Mesodermal cell (in vitro differentiated cells): ENCODE data around the gene SLC16A5.

Source experiments
- H3K27ac ChIP-seq: 2 replicates; pipeline ENCODE4 v1.7.0; 2013; ENCODE audit warnings: mild to moderate bottlenecking, low read depth, low read length, moderate library complexity; ENCODE audit not compliant: severe bottlenecking
- H3K36me3 ChIP-seq: 2 replicates; pipeline ENCODE4 v1.7.1; 2013; ENCODE audit warnings: mild to moderate bottlenecking, low read length, moderate library complexity; ENCODE audit not compliant: control insufficient read depth, insufficient read depth
- H3K4me1 ChIP-seq: one replicate; pipeline ENCODE4 v1.7.1; 2013; ENCODE audit warnings: mild to moderate bottlenecking, low read length; ENCODE audit not compliant: insufficient read depth, control insufficient read depth, poor library complexity, severe bottlenecking
- H3K4me3 ChIP-seq: 2 replicates; pipeline ENCODE4 v1.7.0; 2013; ENCODE audit warnings: low read length, control low read depth, mild to moderate bottlenecking; ENCODE audit not compliant: insufficient read depth, poor library complexity, severe bottlenecking; ENCODE audit errors: extremely low read depth
- H3K9me3 ChIP-seq: 2 replicates; pipeline ENCODE4 v1.7.1; 2013; ENCODE audit warnings: mild to moderate bottlenecking, low read length, moderate library complexity; ENCODE audit not compliant: control insufficient read depth
- WGBS, 2 experiments: methylation state at CpG; one replicate each; pipeline ENCODE4 v1.1.5; 2013; ENCODE audit warnings: missing lambda C conversion rate in 2 of 2; ENCODE audit not compliant: insufficient coverage in 2 of 2; 5-methylcytosine and 5-hydroxymethylcytosine counted together

Gene SLC16A5

GRCh38 chr17:75077072-75077495, 10.7 kb upstream of the SLC16A5 start:
- Histone ChIP-seq H3K4me3 (no peak overlapping the region), H3K4me1 (peaks cover 21% of the 10 kb centered on the region), H3K27ac (no peak overlapping the region), H3K36me3 (no peaks in the 10 kb centered on the region), H3K9me3 (no peaks in the 10 kb centered on the region)
- 89 to 95% methylated on average over 15 to 26 of the region's 30 CpGs for WGBS, 2 experiments

DNA sequence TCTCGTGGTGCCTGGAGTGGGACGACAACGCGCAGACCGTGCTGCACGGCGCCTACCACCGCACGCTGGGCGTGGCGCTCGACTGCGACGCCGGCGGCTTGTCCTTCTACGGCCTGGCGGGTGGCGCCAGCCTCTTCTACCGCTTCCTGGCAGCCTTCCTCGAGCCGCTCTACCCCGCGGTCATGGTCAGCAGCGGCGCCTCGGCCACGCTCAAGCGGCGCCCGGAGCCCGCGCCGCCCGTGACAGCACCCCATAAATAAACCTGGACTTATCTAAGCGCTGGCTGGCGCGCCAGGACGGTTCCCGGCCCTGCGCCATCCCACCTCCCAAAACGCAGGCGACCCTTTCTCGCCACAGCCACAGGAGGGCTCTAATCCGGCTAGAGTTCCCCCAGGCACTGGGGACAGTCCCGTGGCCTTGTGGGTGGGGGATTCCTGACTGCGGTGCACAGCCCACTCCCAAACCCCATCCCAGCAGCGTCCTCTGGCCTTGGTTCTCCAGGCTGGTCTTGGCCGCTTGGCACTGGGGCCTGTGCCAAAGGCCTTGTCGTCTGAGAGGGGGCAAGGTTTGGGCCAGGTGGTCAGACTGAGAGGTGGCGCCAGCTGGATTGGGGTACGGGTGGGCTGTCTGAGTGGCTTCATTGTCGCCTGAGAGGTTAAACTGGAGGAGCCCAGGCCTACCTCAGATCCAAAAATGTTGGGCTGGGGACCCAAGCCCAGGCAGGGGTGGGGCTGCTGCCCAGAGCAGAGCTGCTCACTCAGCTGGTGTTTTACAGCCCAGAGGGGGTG, 10.1 kb upstream of the SLC16A5 start:
- Histone ChIP-seq H3K36me3 (no peaks in the 10 kb centered on the region), H3K9me3 (no peaks in the 10 kb centered on the region), H3K4me3 (no peak overlapping the region), H3K4me1 (peaks cover 21% of the 10 kb centered on the region), H3K27ac (peak overlapping the region; percentile 76)
- WGBS, 2 experiments = 95 to 97% methylated on average over 44 to 48 of the region's 53 CpGs

- no peaks in the 10 kb centered on the region for H3K36me3 ChIP-seq
Observed at GRCh38 chr17:75078284-75079022, 9.3 kb upstream of the SLC16A5 start.

GRCh38 chr17:75079023-75079373, 8.8 kb upstream of the SLC16A5 start:
- Histone ChIP-seq H3K36me3 (no peaks in the 10 kb centered on the region), H3K9me3 (no peaks in the 10 kb centered on the region), H3K4me3 (no peak overlapping the region), H3K4me1 (peaks cover 24% of the 10 kb centered on the region), H3K27ac (peak overlapping the region; percentile 76)
- WGBS, 2 experiments = 85 to 86% methylated on average over 7 of the region's 8 CpGs

More at GRCh38 chr17:75078284-75079022, 9.3 kb upstream of the SLC16A5 start:
- 63 to 80% methylated on average over 9 to 12 of the region's 17 CpGs for WGBS, 2 experiments
- Histone ChIP-seq H3K4me1 (peaks cover 21% of the 10 kb centered on the region), H3K27ac (peak overlapping the region; percentile 76), H3K9me3 (no peaks in the 10 kb centered on the region), H3K4me3 (no peak overlapping the region)

DNA sequence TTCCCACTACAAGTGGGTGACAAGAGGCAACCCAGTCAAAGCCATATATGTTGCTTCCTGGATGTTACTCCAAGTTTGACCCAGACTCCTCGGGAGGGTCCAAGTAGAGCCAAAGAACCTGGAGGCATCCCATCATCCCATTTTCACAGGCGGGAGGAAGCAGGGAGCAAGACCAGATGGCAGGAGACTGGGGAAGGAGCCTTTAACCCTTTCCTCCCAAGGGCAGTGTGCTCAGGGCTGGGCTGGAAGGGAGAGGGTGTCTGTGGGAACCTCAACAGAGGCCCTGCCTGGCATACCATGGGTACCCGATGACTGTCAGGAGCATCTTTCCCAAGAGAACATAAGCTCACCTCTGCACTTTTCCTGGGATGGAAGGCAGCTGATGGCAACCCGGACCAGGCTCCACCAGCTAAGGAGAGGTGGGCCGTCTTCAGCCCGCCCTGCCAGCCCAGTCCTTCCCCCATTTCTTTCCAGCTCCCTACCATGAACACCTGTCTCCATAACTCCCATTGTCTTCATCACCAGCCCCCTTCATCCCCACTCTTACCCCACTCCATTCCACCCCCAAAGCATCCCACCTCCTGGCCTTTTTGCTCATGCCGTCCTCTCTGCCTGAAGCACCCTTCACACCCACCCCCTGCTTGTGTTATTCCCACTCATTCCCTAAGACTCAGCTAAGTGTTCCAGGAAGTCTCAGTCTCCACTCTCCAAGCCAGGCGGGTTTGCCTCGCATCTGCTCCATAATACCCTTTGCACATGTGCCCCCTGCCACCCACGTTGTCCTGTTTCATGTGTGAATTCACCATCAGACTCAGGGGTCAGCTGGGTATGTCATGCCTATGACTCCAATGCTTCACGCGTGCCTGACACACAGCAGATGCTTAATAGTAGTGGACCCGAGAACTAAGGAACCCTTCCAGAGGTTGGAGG, 5.9 kb upstream of the SLC16A5 start:
- WGBS, 2 experiments = 85 to 93% methylated on average over 11 to 13 of the region's 13 CpGs
- Histone ChIP-seq H3K4me1 (peaks cover 25% of the 10 kb centered on the region), H3K9me3 (no peaks in the 10 kb centered on the region), H3K36me3 (no peaks in the 10 kb centered on the region), H3K27ac (no peak overlapping the region), H3K4me3 (no peak overlapping the region)

DNA sequence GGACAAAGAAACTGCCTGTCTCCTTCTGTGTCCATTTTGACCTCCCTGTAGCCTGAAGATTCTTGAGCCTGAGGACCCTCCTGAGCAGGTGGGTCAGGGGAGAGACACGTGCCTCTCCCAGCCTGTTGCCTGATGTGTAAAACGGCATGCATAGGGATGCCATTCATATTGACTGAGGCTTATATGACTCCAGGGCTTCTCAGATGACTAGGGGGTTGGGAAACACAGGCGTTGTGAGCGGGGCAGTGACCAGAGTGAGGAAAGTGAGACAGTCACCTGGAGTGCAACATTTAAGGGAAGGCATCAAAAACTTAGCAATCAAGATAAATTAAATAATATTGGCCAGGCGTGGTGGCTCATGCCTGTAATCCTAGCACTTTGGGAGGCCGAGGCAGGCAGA, 5.1 kb upstream of the SLC16A5 start:
- H3K9me3 ChIP-seq = no peaks in the 10 kb centered on the region
- no peak overlapping the region for H3K27ac ChIP-seq
- H3K4me1 ChIP-seq = peaks cover 24% of the 10 kb centered on the region
- WGBS, 2 experiments = 58 to 85% methylated on average over 3 to 4 of the region's 6 CpGs
- H3K4me3 ChIP-seq = no peak overlapping the region
- H3K36me3 ChIP-seq = no peaks in the 10 kb centered on the region

- H3K4me1 ChIP-seq = peaks cover 18% of the 10 kb centered on the region
- H3K4me3 ChIP-seq = no peak overlapping the region
- H3K27ac ChIP-seq = peak overlapping the region; percentile 41
- H3K9me3 ChIP-seq = no peaks in the 10 kb centered on the region
- H3K36me3 ChIP-seq = no peaks in the 10 kb centered on the region
- WGBS, 2 experiments = 72 to 78% methylated on average over 10 to 14 of the region's 14 CpGs
Observed at GRCh38 chr17:75084039-75084660, 3.6 kb upstream of the SLC16A5 start.

DNA sequence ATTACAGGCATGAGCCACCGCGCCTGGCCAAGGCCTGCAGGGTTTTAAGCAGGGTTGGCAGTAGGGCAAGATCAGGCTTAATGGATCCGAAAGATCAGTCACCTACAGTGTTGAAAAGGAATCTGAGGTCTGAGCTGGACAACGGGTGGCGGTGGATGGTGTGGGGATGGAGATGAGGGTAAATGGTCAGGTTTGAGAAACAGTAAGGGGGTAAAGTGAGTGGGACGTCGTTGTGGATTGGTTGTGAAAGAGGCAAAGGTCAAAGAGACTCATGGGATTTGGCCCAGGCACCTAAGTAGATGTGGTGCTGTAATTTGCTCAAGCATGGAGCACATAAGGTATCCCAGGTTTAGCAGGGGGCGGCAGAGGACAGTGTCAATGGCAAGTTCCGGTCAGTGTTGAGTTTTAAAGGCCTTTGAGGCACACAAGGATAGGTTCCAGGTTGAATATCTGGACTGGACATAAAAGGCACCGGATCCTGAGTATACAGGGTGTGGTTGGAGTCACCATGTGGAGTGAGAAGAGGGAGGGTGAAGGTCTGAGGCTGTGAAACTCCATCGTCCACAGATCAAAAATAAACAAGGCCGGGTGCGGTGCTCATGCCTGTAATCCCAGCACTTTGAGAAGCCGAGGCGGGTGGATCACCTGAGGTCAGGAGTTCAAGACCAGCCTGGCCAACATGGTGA, 1.1 kb upstream of the SLC16A5 start:
- WGBS, 2 experiments = 79 to 87% methylated on average over 13 to 14 of the region's 15 CpGs
- no peaks in the 10 kb centered on the region for H3K36me3 ChIP-seq

GRCh38 chr17:75087182-75087557, 584 bp upstream of the SLC16A5 start:
- Histone ChIP-seq H3K27ac (peak overlapping the region; percentile 87), H3K4me1 (peaks cover 25% of the 10 kb centered on the region), H3K9me3 (no peaks in the 10 kb centered on the region), H3K4me3 (peak overlapping the region; percentile 62), H3K36me3 (no peaks in the 10 kb centered on the region)
- 65 to 94% methylated on average over 4 to 5 of the region's 12 CpGs for WGBS, 2 experiments

More for the DNA sequence above, 1.1 kb upstream of the SLC16A5 start:
- Histone ChIP-seq H3K9me3 (no peaks in the 10 kb centered on the region), H3K4me3 (no peak overlapping the region), H3K27ac (peak overlapping the region; percentile 87), H3K4me1 (peaks cover 20% of the 10 kb centered on the region)
